ENCODE data around the gene CACNB3.

GRCh38 chr12:48775991-48776649 lies 42.2 kb upstream of the CACNB3 start:
- TF ChIP-seq CTCF (IDR thresholded peaks at IDR 0.05): no peak
- TF ChIP-seq EZH2 (IDR thresholded peaks at IDR 0.05; ENCODE audit: borderline replicate concordance, insufficient read depth, low read depth, low read length, poor library complexity, severe bottlenecking): no peak
